NCI-H2227 (cell line): ENCODE results near the gene AGFG1.

Source experiments
- DNase-seq: peaks from one replicate; lab custom pipeline; 2025; ENCODE audit not compliant: unreplicated experiment; lab: John Stamatoyannopoulos, UW

Gene AGFG1

GRCh38 chr2:227602358-227602757 is 130.4 kb downstream of the AGFG1 start:
- DNase-seq = no peak

GRCh38 chr2:227606476-227606875 is 134.5 kb downstream of the AGFG1 start:
- DNase-seq = no peak

- DNase-seq = no peak
These were observed 136.0 kb downstream of the AGFG1 start for GRCh38 chr2:227607941-227608340.

GRCh38 chr2:227608561-227609338 is 136.8 kb downstream of the AGFG1 start:
- DNase-seq = no peak

GRCh38 chr2:227610123-227610522 is 138.2 kb downstream of the AGFG1 start:
- DNase-seq = no peak
